ENCODE results near the gene OSBP2.
A peak's percentile ranks its signal among the peaks of the same experiment; 100 is the strongest.

Gene OSBP2

DNA sequence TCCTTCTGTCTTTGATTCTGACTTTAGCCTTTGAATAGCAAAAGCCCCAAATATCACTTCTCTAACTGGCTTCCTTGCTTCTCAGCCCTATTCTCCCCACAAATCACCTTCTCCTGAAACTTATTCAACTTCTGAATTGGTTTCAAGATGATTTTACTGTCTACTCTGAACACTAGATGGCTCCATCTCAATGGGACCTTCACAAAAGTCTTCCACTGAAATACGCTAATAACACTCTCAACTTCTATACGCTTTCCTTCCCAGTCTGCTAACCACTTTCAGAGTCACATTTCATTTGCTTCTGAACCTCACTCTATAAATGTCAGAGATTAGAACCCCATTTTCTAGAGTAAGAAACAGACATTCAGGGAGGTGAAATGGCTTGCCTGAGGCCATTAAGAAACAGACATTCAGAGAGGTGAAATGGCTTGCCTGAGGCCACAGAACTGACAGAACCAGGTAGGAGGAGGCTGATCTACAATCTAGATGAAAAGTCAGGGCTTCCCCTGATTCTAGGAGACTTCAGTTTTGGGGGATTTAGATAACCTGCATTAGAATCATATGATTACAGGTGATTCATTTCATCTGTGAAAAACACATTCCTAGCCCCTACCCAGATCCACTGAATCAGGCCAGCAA is 253.3 kb downstream of the OSBP2 start:
- DNase-seq = peak; percentile 76

DNA sequence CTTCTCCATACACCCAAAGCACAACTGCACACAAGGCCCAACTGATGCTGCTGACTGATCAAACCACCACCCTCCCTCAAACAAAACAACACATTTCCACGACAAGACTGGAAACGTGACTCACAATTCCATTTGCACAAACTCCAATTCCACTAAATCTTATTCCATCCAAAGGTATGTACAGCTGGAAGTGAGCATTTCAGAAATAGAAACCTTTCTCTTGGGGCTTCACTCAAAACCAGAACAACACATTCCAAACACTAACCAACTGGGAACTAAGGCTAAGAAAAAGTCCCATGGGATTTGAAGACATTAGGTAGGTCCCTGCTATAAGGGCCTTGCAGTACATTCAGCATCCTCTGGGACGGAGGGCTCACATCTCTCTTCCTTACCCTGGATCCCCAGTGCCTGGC is 254.3 kb downstream of the OSBP2 start:
- no peak for DNase-seq

DNA sequence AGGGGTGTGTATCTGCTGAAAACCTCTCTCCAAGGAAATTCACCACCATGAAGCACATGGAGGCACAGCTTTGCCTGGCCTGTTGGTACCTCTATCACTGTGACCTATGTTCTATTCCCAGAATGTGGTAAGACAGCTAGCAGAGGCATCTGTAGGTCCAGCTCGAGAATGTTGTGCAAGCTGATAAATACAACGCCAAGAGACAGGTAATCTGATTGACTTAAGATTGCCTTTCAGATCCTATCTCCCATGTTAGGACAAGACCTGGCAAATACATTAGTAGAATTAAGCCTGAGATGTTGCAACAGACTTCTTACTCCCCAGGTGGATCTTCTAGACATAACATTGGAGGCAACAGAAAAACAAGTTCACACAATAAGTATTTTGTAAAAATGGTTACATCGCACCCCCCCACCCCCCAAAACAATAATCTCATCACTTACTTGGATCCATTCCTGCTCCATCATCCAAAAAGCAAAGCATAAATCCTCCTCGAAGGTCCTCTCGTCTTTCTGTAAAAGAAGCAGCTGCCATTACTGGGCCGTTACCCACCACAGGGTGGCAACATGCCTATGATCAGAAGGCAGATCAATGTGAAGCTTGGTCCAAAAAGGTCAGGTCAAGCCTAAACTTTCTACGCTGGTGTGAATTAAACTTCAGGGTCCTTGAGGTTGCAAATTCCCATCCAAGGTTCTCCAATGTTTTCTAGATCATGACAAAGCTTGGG is 255.4 kb downstream of the OSBP2 start:
- no peak for DNase-seq

DNA sequence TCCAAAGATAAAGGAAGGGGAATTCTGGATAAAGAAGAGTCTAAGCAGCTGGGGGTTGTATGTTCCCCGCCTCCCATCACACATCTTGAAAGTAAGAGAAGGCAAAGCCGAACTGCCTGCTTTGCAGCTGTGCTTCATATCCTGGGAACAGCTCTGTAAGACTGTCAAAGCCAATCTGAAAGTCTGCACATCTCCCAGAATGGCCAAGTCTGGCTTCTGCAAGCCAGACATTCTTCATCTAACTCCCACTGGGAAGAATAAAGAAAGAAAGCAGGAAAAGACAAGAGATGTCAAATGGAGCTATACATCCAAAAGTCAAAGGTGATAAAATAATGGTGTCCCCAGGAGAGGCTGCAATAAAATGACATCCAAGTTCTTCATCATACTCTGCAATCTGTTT is 258.5 kb downstream of the OSBP2 start:
- peak; percentile 62 for DNase-seq

DNA sequence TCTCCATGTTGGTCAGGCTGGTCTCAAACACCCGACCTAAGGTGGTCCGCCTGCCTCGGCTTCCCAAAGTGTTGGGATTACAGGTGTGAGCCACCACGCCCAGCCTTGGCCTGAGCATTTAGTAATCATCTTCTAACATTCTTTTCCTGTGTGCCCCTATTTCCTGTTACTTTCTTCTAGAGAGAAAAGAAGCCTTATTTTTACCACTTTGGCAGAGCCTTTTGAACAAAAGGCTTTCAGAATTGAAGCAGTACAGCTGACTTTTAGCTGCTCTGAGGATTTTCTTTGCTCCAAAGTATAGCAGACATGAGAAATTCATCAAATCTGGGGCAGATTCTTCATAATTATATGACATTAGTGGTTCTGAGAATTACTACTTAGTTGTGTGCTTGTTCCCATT is 260.5 kb downstream of the OSBP2 start:
- DNase-seq = no peak

Measured in eye (tissue), 1 donor.